OCI-LY7 (cell line): ENCODE data around the gene TAGLN3. TPM values are rescaled to one million over a fixed set of nuclear protein-coding genes. Genes with fewer than 3 reads are reported as not detected.

ENCODE experiments used
- BruUV-seq: library from RNA; stranded (reverse); fragments of 400-500 nt; replicated peaks from 2 replicates; lab custom pipeline; 2021; lab: Mats Ljungman, UMichigan
- CTCF ChIA-PET: fragments of 300-600 bp; sonication (Branson Sonifier 250); formaldehyde crosslinking; loops from one replicate; lab custom pipeline; 2022; ENCODE audit warnings: antibody characterized with exemption; ENCODE audit not compliant: unreplicated experiment; lab: Charles Lee
- POLR2A ChIA-PET: fragments of 300-600 bp; sonication (Branson Sonifier 250); formaldehyde crosslinking; loops from one replicate; lab custom pipeline; 2022; ENCODE audit warnings: antibody characterized with exemption; lab: Charles Lee
- DNase-seq: peaks from one replicate; pipeline ENCODE4 v3.0.0-alpha.2; 2015; ENCODE audit warnings: low spot score
- H2AFZ ChIP-seq: fragments of 200-600 bp; sonication (generic), shearing (Covaris generic); 2 replicates; pipeline ENCODE4 v1.6.1; 2014; ENCODE audit warnings: mild to moderate bottlenecking, antibody characterized with exemption, low read length, moderate library complexity
- H3K27ac ChIP-seq: fragments of 200-600 bp; sonication (generic); 2 replicates; pipeline ENCODE4 v1.5.1; 2014; ENCODE audit warnings: mixed run types, low read depth, mild to moderate bottlenecking, moderate library complexity, low read length, inconsistent platforms; ENCODE audit not compliant: poor library complexity, severe bottlenecking
- H3K36me3 ChIP-seq: fragments of 200-600 bp; sonication (generic); 2 replicates; pipeline ENCODE4 v1.6.1; 2014; ENCODE audit warnings: mild to moderate bottlenecking, antibody characterized with exemption, low read length, moderate library complexity, mixed read lengths; ENCODE audit not compliant: insufficient read depth
- H3K4me1 ChIP-seq: fragments of 200-600 bp; sonication (generic); 2 replicates; pipeline ENCODE4 v1.5.1; 2014; ENCODE audit warnings: mild to moderate bottlenecking, low read length; ENCODE audit not compliant: insufficient read depth, poor library complexity, severe bottlenecking
- H3K4me2 ChIP-seq: fragments of 200-600 bp; sonication (generic); 2 replicates; pipeline ENCODE4 v1.6.1; 2014; ENCODE audit warnings: mild to moderate bottlenecking, low read length
- H3K4me3 ChIP-seq: fragments of 200-600 bp; sonication (generic); 2 replicates; pipeline ENCODE4 v1.5.1; 2014; ENCODE audit warnings: mild to moderate bottlenecking, low read depth, low read length; ENCODE audit not compliant: poor library complexity, severe bottlenecking
- H3K79me2 ChIP-seq: fragments of 200-600 bp; sonication (generic); 2 replicates; pipeline ENCODE4 v1.6.1; 2016; ENCODE audit warnings: low read depth, mild to moderate bottlenecking, low read length, moderate library complexity, mixed read lengths; ENCODE audit not compliant: insufficient read depth
- H3K9me2 ChIP-seq: fragments of 200-600 bp; sonication (generic); 2 replicates; pipeline ENCODE4 v1.6.1; 2016; ENCODE audit warnings: mild to moderate bottlenecking, low read length, mixed read lengths; ENCODE audit not compliant: insufficient read depth
- H3K9me3 ChIP-seq: fragments of 200-600 bp; sonication (generic); 2 replicates; pipeline ENCODE4 v1.6.1; 2014; ENCODE audit warnings: mild to moderate bottlenecking, mixed run types, low read length, mixed read lengths
- H4K20me1 ChIP-seq: fragments of 200-600 bp; sonication (generic); 2 replicates; pipeline ENCODE4 v1.6.1; 2014; ENCODE audit warnings: mild to moderate bottlenecking, antibody characterized with exemption, low read length, moderate library complexity, mixed read lengths; ENCODE audit not compliant: insufficient read depth
- CTCF ChIP-seq: fragments of 200-600 bp; sonication (generic); conservative IDR thresholded peaks from 2 replicates; pipeline ENCODE4 v1.5.1; 2014; ENCODE audit warnings: mild to moderate bottlenecking, antibody characterized with exemption, low read length, moderate library complexity, mixed read lengths
- EZH2phosphoT487 ChIP-seq: fragments of 200-600 bp; sonication (generic); IDR thresholded peaks from 2 replicates; pipeline ENCODE4 v1.6.1; 2018; ENCODE audit warnings: low read depth, borderline replicate concordance, mild to moderate bottlenecking, mixed run types, antibody characterized with exemption, low read length, moderate library complexity, mixed read lengths
- intact Hi-C: fragments of 100-400 bp; cut with micrococcal nuclease; formaldehyde crosslinking; loops from one replicate; pipeline ENCODE4 v1.10.0; 2022; ENCODE audit not compliant: unreplicated experiment
- total RNA-seq, 2 experiments: library from RNA; depleted of rRNA in 1 of 2; stranded (reverse); fragments of >200 nt in 1 of 2; shearing (Covaris generic) in 1 of 2; gene quantifications; 2 replicates each; pipeline ENCODE4 v1.2.3, GENCODE V29; 2014 to 2022

TAGLN3 gene
- total RNA-seq, 2 experiments from 2014 or later, result not detected

GRCh38 chr3:112019716-112020115, 21.0 kb downstream of the TAGLN3 start:
- Histone ChIP-seq H2AFZ (no peak overlapping the region), H3K79me2 (no peaks in the 10 kb centered on the region), H3K9me3 (no peaks in the 10 kb centered on the region), H3K36me3 (no peaks in the 10 kb centered on the region), H3K4me3 (no peak overlapping the region), H4K20me1 (no peaks in the 10 kb centered on the region), H3K9me2 (no peaks in the 10 kb centered on the region), H3K4me2 (no peak overlapping the region), H3K4me1 (no peaks in the 10 kb centered on the region), H3K27ac (no peak overlapping the region)
- intact Hi-C loops, result no loop called here
- no peak for TF ChIP-seq EZH2phosphoT487
- no peak for TF ChIP-seq CTCF
- DNase-seq, result no peak
- ChIA-PET POLR2A (interaction anchor here (0.5 to 0.7 kb wide), 3 partner anchors 13 to 386 kb away, joined by 3 to 6 read pairs (median 3); no protein-coding TSS in a partner anchor), CTCF (no interaction called here)
- no TSS peak for BruUV-seq

- ChIA-PET CTCF (no interaction called here), POLR2A (interaction anchor here (0.7 kb wide), 1 partner anchor 331 kb away, joined by 6 read pairs; no protein-coding TSS in a partner anchor)
- no peaks in the 10 kb centered on the region for H3K79me2 ChIP-seq
- no peak overlapping the region for H2AFZ ChIP-seq
- BruUV-seq, result no TSS peak
- no peaks in the 10 kb centered on the region for H4K20me1 ChIP-seq
- intact Hi-C loops, result no loop called here
- no peaks in the 10 kb centered on the region for H3K9me3 ChIP-seq
- no peak overlapping the region for H3K27ac ChIP-seq
- TF ChIP-seq EZH2phosphoT487 (no peak), CTCF (no peak)
- H3K36me3 ChIP-seq, result no peaks in the 10 kb centered on the region
- no peaks in the 10 kb centered on the region for H3K9me2 ChIP-seq
- no peak overlapping the region for H3K4me2 ChIP-seq
- no peaks in the 10 kb centered on the region for H3K4me1 ChIP-seq
- DNase-seq, result no peak
- no peak overlapping the region for H3K4me3 ChIP-seq
Measured at GRCh38 chr3:112020674-112021085, 22.0 kb downstream of the TAGLN3 start.

GRCh38 chr3:112027142-112027541, 28.4 kb downstream of the TAGLN3 start:
- H2AFZ ChIP-seq, result no peak overlapping the region
- H4K20me1 ChIP-seq, result no peaks in the 10 kb centered on the region
- no peak overlapping the region for H3K4me2 ChIP-seq
- no peaks in the 10 kb centered on the region for H3K79me2 ChIP-seq
- TF ChIP-seq CTCF, result no peak
- no peak for TF ChIP-seq EZH2phosphoT487
- no peaks in the 10 kb centered on the region for H3K4me1 ChIP-seq
- ChIA-PET POLR2A (interaction anchor here (0.7 to 0.8 kb wide), 3 partner anchors 10 to 612 kb away, joined by 3 to 4 read pairs (median 3); partner anchors contain the start of gene ABHD10), CTCF (no interaction called here)
- H3K36me3 ChIP-seq, result no peaks in the 10 kb centered on the region
- BruUV-seq, result no TSS peak
- no peak overlapping the region for H3K4me3 ChIP-seq
- DNase-seq, result no peak
- intact Hi-C loops, result no loop called here
- H3K9me2 ChIP-seq, result no peaks in the 10 kb centered on the region
- no peak overlapping the region for H3K27ac ChIP-seq
- no peaks in the 10 kb centered on the region for H3K9me3 ChIP-seq
